Body of pancreas (tissue), 4 donors: Measurements from ENCODE around the gene CDK16.

Source experiments
- CTCF ChIP-seq, 7 experiments: fragments of 450-650 bp in 4 of 7; fragments of 200-600 bp in 3 of 7; sonication (generic) in 3 of 7; IDR thresholded peaks; one replicate each; pipeline ENCODE4 v1.5.1; 2016 to 2019; ENCODE audit warnings: antibody characterized with exemption in 7 of 7
- POLR2A ChIP-seq, 3 donors: fragments of 450-650 bp; IDR thresholded peaks; one replicate each; pipeline ENCODE4 v1.6.1; 2016; ENCODE audit warnings: antibody characterized with exemption in 3 of 3, mild to moderate bottlenecking in 2 of 3

DNA sequence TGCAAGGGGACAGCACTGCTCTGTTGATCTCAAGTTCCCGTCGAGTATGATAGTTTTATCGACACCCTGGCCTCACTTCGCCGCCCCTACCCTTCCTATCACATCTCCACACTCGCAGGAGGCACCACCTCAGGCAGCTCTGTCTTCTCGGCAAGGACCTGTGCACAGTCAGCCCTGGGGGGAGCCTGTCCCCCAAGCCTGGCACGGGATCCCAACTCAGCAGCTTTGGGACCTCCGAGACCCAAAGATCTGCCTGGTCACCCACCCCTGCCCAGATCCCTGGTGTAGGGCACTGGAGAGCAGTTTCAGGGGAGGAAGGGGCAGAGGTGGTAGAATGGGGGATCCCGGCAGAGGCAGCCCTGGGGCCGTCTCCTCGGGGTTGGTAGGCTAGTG lies 42.9 kb upstream of the CDK16 start:
- TF ChIP-seq CTCF (IDR thresholded peaks at IDR 0.05) = no peak
- TF ChIP-seq POLR2A (IDR thresholded peaks at IDR 0.05) = no peak
